Measurements from ENCODE around the gene PDE1C.

- TF ChIP-seq POLR2A (IDR thresholded peaks at IDR 0.05; ENCODE audit: extremely low read depth, insufficient read length) (no peak), CTCF (IDR thresholded peaks at IDR 0.05; ENCODE audit: low read depth, low read length) (no peak)
These were observed 34.6 kb upstream of the PDE1C start for GRCh38 chr7:32104766-32105165.

All from NB4 (cell line).